Measurements from ENCODE around the gene WWOX.
"Not testable (repeated sequence)": the region's sequence is repeated elsewhere in the genome, so short reads cannot be mapped to it uniquely, and the experiment has no call there.

The WWOX gene

GRCh38 chr16:78579020-78579419, 479.6 kb downstream of the WWOX start:
- DNase-seq (ENCODE audit: low spot score) = no peak

GRCh38 chr16:78583441-78583840, 484.0 kb downstream of the WWOX start:
- no peak for DNase-seq (ENCODE audit: low spot score)

GRCh38 chr16:78584213-78584860, 484.9 kb downstream of the WWOX start:
- no peak for DNase-seq (ENCODE audit: low spot score)

- DNase-seq (ENCODE audit: low spot score) = no peak
These were observed 485.5 kb downstream of the WWOX start for GRCh38 chr16:78584991-78585390.

- no peak for DNase-seq (ENCODE audit: low spot score)
These were observed 489.9 kb downstream of the WWOX start for GRCh38 chr16:78589331-78589730.

- DNase-seq (ENCODE audit: low spot score) = no peak
These were observed 492.2 kb downstream of the WWOX start for GRCh38 chr16:78591682-78592103.

- DNase-seq (ENCODE audit: low spot score) = no peak
These were observed 492.7 kb downstream of the WWOX start for GRCh38 chr16:78592111-78592510.

GRCh38 chr16:78593352-78593751, 493.9 kb downstream of the WWOX start:
- DNase-seq (ENCODE audit: low spot score) = no peak

- DNase-seq (ENCODE audit: low spot score) = no peak
These were observed 494.7 kb downstream of the WWOX start for GRCh38 chr16:78594191-78594590.

- no peak for DNase-seq (ENCODE audit: low spot score)
These were observed 497.0 kb downstream of the WWOX start for GRCh38 chr16:78596348-78596995.

GRCh38 chr16:78596996-78597422, 497.6 kb downstream of the WWOX start:
- no peak for DNase-seq (ENCODE audit: low spot score)

GRCh38 chr16:78597809-78598570, 498.5 kb downstream of the WWOX start:
- no peak for DNase-seq (ENCODE audit: low spot score)

- DNase-seq (ENCODE audit: low spot score) = no peak
These were observed 499.8 kb downstream of the WWOX start for GRCh38 chr16:78599271-78599670.

GRCh38 chr16:78604423-78605062, 505.1 kb downstream of the WWOX start:
- DNase-seq (ENCODE audit: low spot score) = not testable (repeated sequence)

- DNase-seq (ENCODE audit: low spot score) = no peak
These were observed 506.2 kb downstream of the WWOX start for GRCh38 chr16:78605548-78606101.

GRCh38 chr16:78606545-78606944, 507.1 kb downstream of the WWOX start:
- DNase-seq (ENCODE audit: low spot score) = no peak

GRCh38 chr16:78607022-78607421, 507.6 kb downstream of the WWOX start:
- DNase-seq (ENCODE audit: low spot score) = no peak

GRCh38 chr16:78607465-78607864, 508.0 kb downstream of the WWOX start:
- no peak for DNase-seq (ENCODE audit: low spot score)

- no peak for DNase-seq (ENCODE audit: low spot score)
These were observed 508.9 kb downstream of the WWOX start for GRCh38 chr16:78608305-78608776.

- no peak for DNase-seq (ENCODE audit: low spot score)
These were observed 510.2 kb downstream of the WWOX start for GRCh38 chr16:78609402-78610274.

GRCh38 chr16:78611318-78611717, 511.9 kb downstream of the WWOX start:
- no peak for DNase-seq (ENCODE audit: low spot score)
